Naive B cell (primary cell): ENCODE measurements around the gene LARP4B. TPM values are rescaled to one million over a fixed set of nuclear protein-coding genes. Genes with fewer than 3 reads are reported as not detected.

ENCODE experiments used
- ATAC-seq, 2 donors: fragments of 150-1000 bp; cut with Tn5 transposase; 2 replicates each; pipeline ENCODE4 v1.10.0; 2021; ENCODE audit warnings: low read depth in 2 of 2, mild to moderate bottlenecking in 2 of 2, moderate library complexity in 2 of 2
- DNase-seq: peaks from one replicate; pipeline ENCODE4 v3.0.0; 2022
- H3K27ac Mint-ChIP-seq, 6 donors: one replicate each; pipeline ENCODE4 v1.8.0; 2020 to 2022; ENCODE audit warnings: mild to moderate bottlenecking in 6 of 6, mixed read lengths in 6 of 6, moderate library complexity in 5 of 6, inconsistent platforms in 2 of 6
- H3K27me3 Mint-ChIP-seq, 3 donors: one replicate each; pipeline ENCODE4 v1.8.0; 2021 to 2022; ENCODE audit warnings: mixed read lengths in 3 of 3, mild to moderate bottlenecking in 1 of 3
- H3K36me3 Mint-ChIP-seq, 2 donors: one replicate each; pipeline ENCODE4 v1.8.0; 2020 to 2022; ENCODE audit warnings: mixed read lengths in 2 of 2, inconsistent platforms in 1 of 2, mild to moderate bottlenecking in 1 of 2
- H3K4me1 Mint-ChIP-seq, 3 donors: one replicate each; pipeline ENCODE4 v1.8.0; 2020 to 2022; ENCODE audit warnings: mixed read lengths in 3 of 3, inconsistent platforms in 1 of 3, mild to moderate bottlenecking in 1 of 3, moderate library complexity in 1 of 3
- H3K4me3 Mint-ChIP-seq, 8 donors: one replicate each; pipeline ENCODE4 v1.8.0; 2020 to 2022; ENCODE audit warnings: mild to moderate bottlenecking in 8 of 8, mixed read lengths in 8 of 8, moderate library complexity in 8 of 8, inconsistent platforms in 2 of 8
- H3K9me3 Mint-ChIP-seq, 7 donors: one replicate each; pipeline ENCODE4 v1.8.0; 2020 to 2022; ENCODE audit warnings: mixed read lengths in 7 of 7, mild to moderate bottlenecking in 5 of 7, inconsistent platforms in 2 of 7, moderate library complexity in 1 of 7
- polyA plus RNA-seq, 6 donors: library from polyadenylated mRNA; unstranded; fragments of 300-500 nt; fragmentation: Illumina TruSeq; gene quantifications; one replicate each; pipeline ENCODE4 v1.2.3, GENCODE V29; 2021; ENCODE audit warnings: low read depth in 6 of 6

Gene LARP4B
- polyA plus RNA-seq, 6 donors from 2014 or later: 19.3 to 42.8 (median 33.1) TPM

GRCh38 chr10:822197-822596 lies 109.3 kb downstream of the LARP4B start:
- Mint-ChIP-seq H3K27ac (peak overlapping the region in 5 of 6 donors; percentile 47 to 93 (median 92)), H3K27me3 (no peaks in the 10 kb centered on the region), H3K4me1 (peaks cover 34 to 57% (median 39%) of the 10 kb centered on the region in 3 donors), H3K4me3 (peak overlapping the region in 1 of 8 donors; percentile 72), H3K36me3 (peaks cover 25 to 38% of the 10 kb centered on the region in 2 donors), H3K9me3 (no peaks in the 10 kb centered on the region)
- ATAC-seq (no peak), DNase-seq (no peak)

GRCh38 chr10:821322-821721 lies 110.2 kb downstream of the LARP4B start:
- DNase-seq (no peak), ATAC-seq (no peak)
- Mint-ChIP-seq H3K27ac (peak overlapping the region; percentile 2 to 90 (median 65)), H3K9me3 (no peaks in the 10 kb centered on the region), H3K36me3 (peaks cover 25 to 38% of the 10 kb centered on the region in 2 donors), H3K4me3 (no peak overlapping the region), H3K27me3 (no peaks in the 10 kb centered on the region), H3K4me1 (peaks cover 34 to 53% (median 36%) of the 10 kb centered on the region in 3 donors)

GRCh38 chr10:819816-820215 lies 111.7 kb downstream of the LARP4B start:
- Mint-ChIP-seq H3K9me3 (no peaks in the 10 kb centered on the region), H3K36me3 (peaks cover 25 to 34% of the 10 kb centered on the region in 2 donors), H3K4me1 (peaks cover 34 to 50% (median 36%) of the 10 kb centered on the region in 3 donors), H3K27ac (peak overlapping the region in 2 of 6 donors; percentile 37 to 69), H3K4me3 (no peak overlapping the region), H3K27me3 (no peaks in the 10 kb centered on the region)
- ATAC-seq: no peak
- no peak for DNase-seq

DNA sequence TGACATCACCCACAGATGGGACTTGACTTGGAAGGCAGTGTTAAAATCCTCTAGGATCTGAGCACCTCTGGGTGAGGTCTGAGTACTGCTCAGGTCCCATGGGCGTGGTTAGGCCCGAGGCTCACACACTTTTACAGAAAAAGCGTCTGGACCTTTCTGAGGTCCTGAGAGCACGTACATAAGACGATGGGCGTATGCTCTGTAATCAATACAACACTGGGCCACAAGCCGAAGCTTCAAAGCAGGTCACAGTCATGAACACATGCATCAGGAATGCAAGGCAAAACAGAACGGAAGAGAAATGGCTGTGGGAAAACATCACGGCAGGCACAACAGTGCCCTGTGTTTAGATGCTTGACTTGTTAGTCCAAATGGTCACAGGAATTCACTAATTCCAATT lies 112.2 kb downstream of the LARP4B start:
- no peak overlapping the region for H3K4me3 Mint-ChIP-seq
- H3K4me1 Mint-ChIP-seq: peaks cover 34 to 50% (median 36%) of the 10 kb centered on the region in 3 donors
- ATAC-seq: no peak
- peaks cover 27 to 34% of the 10 kb centered on the region in 2 donors for H3K36me3 Mint-ChIP-seq
- DNase-seq: no peak
- H3K27me3 Mint-ChIP-seq: no peaks in the 10 kb centered on the region
- H3K27ac Mint-ChIP-seq: peak overlapping the region in 3 of 6 donors; percentile 16 to 77 (median 61)
- no peaks in the 10 kb centered on the region for H3K9me3 Mint-ChIP-seq

GRCh38 chr10:818526-819220 lies 112.8 kb downstream of the LARP4B start:
- Mint-ChIP-seq H3K27me3 (no peaks in the 10 kb centered on the region), H3K4me1 (peaks cover 30 to 44% (median 32%) of the 10 kb centered on the region in 3 donors), H3K9me3 (no peaks in the 10 kb centered on the region), H3K27ac (peak overlapping the region in 1 of 6 donors; percentile 61), H3K4me3 (no peak overlapping the region), H3K36me3 (peaks cover 25 to 34% of the 10 kb centered on the region in 2 donors)
- ATAC-seq (no peak), DNase-seq (no peak)

DNA sequence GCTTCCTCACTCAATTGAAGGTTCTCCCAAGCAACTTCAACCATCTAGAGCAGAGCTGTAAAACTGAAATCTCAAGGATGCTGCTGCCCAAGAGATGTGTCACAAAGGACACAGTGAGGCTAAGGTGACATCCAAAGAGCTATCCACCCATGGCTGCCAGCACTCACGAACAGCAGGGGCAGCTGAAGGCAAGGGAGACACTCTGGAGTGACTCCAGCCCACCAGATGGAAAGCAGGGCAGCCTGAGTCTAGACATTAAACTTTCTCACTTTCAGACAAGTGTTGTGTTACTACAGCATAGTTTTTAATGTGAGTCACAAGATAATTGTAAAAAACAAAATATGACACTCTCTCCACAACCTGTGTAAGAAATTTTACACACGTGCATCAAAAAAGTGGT lies 113.5 kb downstream of the LARP4B start:
- H3K4me1 Mint-ChIP-seq: peaks cover 23 to 37% (median 25%) of the 10 kb centered on the region in 3 donors
- H3K27me3 Mint-ChIP-seq: no peaks in the 10 kb centered on the region
- no peak for ATAC-seq
- H3K9me3 Mint-ChIP-seq: no peaks in the 10 kb centered on the region
- peak overlapping the region in 3 of 6 donors; percentile 59 to 63 (median 61) for H3K27ac Mint-ChIP-seq
- no peak overlapping the region for H3K4me3 Mint-ChIP-seq
- H3K36me3 Mint-ChIP-seq: peaks cover 20 to 34% of the 10 kb centered on the region in 2 donors
- DNase-seq: no peak

DNA sequence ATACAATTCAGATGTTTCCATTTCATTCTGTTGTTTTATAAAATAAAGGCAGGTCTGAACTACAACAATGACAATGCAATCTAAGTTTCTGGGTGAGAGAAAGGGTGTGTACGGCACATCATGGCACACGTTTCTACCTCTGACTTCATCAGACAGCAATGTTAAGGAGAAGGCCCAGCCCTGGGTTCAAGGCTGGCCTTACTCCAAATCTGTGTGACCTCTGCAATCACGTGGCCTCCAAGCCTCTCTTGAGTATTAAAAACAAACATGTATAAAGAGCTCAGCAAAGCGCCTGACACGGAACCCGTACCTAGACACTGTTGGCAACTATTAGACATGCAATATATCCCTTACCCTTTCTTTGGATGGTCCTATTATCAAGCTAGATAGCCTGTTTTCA lies 114.1 kb downstream of the LARP4B start:
- Mint-ChIP-seq H3K27me3 (no peaks in the 10 kb centered on the region), H3K36me3 (peaks cover 19 to 34% of the 10 kb centered on the region in 2 donors), H3K4me1 (peaks cover 17 to 31% (median 19%) of the 10 kb centered on the region in 3 donors), H3K4me3 (no peak overlapping the region), H3K27ac (no peak overlapping the region), H3K9me3 (no peaks in the 10 kb centered on the region)
- DNase-seq (no peak), ATAC-seq (no peak)

- Mint-ChIP-seq H3K27me3 (no peaks in the 10 kb centered on the region), H3K27ac (no peak overlapping the region), H3K9me3 (no peaks in the 10 kb centered on the region), H3K4me3 (no peak overlapping the region), H3K36me3 (peaks cover 19 to 34% of the 10 kb centered on the region in 2 donors), H3K4me1 (peaks cover 13 to 27% (median 15%) of the 10 kb centered on the region in 3 donors)
- ATAC-seq (no peak), DNase-seq (no peak)
Measured at GRCh38 chr10:816958-817357, 114.5 kb downstream of the LARP4B start.

DNA sequence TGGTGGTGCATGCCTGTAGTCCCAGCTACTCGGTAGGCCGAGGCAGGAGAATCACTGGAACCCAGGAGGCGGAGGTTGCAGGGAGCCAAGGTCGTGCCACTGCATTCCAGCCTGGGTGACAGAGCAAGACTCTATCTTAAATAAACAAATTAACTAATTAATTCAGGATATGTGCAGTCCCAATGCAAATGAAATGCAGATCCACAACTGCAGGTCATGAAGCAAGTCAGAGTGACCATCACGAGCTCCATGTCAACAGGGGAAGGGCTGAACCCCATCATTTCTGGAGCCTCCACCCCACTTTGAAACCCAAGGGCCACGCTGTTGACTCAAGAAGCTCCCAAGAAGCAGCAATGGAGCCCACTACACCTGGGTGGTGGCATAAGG lies 115.4 kb downstream of the LARP4B start:
- H3K4me1 Mint-ChIP-seq: peaks cover 4 to 18% (median 8%) of the 10 kb centered on the region in 3 donors
- peaks cover 19 to 29% of the 10 kb centered on the region in 2 donors for H3K36me3 Mint-ChIP-seq
- peak overlapping the region in 1 of 6 donors; percentile 74 for H3K27ac Mint-ChIP-seq
- no peak for DNase-seq
- H3K4me3 Mint-ChIP-seq: no peak overlapping the region
- H3K27me3 Mint-ChIP-seq: no peaks in the 10 kb centered on the region
- H3K9me3 Mint-ChIP-seq: no peaks in the 10 kb centered on the region
- ATAC-seq: no peak

DNA sequence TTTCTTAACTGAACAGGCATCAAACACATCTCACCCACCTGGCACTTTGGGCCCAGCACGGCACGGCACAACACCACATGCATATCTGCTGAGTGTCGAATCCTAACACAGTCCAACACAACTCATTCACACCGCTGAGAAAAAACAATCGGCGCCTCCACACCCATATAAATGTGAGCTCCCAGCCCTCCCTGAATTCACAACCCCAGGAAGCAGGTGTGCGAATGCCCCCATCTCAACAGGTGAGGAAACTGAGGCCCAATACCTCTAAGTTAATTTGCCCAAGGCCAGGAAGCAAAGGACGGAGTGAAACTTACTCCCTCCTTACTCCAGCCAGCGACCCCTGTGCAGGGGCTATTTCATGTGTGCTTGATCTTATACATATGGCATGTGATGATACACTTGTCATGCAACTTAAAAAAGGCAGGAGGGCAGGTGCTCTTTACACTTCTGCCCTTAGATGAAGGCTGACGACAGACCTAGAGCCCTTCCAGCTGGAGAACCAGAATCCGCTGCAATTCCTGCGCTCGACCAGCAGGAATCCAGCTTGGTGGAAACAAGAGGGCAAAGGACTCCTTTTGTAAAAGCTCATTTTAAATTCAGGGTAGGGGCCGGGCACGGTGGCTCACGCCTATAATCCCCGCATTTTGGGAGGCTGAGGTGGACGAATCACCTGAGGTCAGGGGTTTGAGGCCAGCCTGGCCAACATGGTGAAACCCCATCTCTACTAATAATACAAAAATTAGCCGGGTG lies 116.0 kb downstream of the LARP4B start:
- DNase-seq: no peak
- ATAC-seq: no peak
- no peak overlapping the region for H3K27ac Mint-ChIP-seq
- H3K36me3 Mint-ChIP-seq: peaks cover 17 to 24% of the 10 kb centered on the region in 2 donors
- H3K9me3 Mint-ChIP-seq: no peaks in the 10 kb centered on the region
- H3K4me1 Mint-ChIP-seq: peaks cover 0 to 15% (median 7%) of the 10 kb centered on the region in 3 donors
- H3K27me3 Mint-ChIP-seq: no peaks in the 10 kb centered on the region
- H3K4me3 Mint-ChIP-seq: no peak overlapping the region

DNA sequence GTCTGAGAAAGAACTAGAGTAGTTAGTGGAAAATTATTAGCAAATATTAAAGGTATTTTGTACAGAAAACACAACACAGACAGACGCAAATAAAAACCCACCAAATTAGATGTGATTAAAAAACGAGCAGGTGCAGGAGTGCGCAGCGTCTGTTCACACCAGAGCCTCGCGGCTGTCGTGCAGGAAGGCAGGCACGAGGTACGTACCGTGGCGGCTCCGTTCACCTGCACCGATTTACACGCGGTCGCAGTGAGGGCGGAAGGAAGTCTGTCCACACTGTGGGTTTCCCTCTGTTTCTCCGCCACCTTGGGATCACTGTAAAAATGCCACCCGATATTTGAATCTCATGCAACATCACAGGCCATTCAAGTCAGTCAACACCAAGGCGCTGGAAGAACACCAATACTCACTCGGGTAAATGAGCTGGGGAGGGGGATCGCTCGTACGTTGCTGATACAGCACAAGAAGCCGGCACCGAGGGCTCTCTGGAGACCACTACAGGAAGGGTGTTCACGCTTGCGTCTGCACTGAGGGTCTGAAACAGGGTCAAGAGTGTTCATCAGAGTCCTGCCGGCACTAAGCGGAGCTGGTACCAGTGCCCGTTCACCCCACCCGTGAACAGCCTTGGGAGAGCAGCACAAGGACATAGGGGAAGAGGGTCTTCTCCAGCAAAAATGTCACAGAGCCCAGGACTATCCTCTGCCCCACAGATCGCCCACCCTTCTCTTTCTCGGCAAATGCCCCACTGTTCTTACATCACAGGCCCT lies 116.8 kb downstream of the LARP4B start:
- Mint-ChIP-seq H3K4me1 (peaks cover 0 to 15% (median 7%) of the 10 kb centered on the region in 3 donors), H3K4me3 (no peak overlapping the region), H3K27me3 (no peaks in the 10 kb centered on the region), H3K9me3 (no peaks in the 10 kb centered on the region), H3K36me3 (peaks cover 9 to 16% of the 10 kb centered on the region in 2 donors), H3K27ac (no peak overlapping the region)
- ATAC-seq (no peak), DNase-seq (no peak)

- Mint-ChIP-seq H3K27ac (peak overlapping the region in 1 of 6 donors; percentile 84), H3K9me3 (no peaks in the 10 kb centered on the region), H3K27me3 (no peaks in the 10 kb centered on the region), H3K4me3 (no peak overlapping the region), H3K4me1 (peaks cover 0 to 8% (median 3%) of the 10 kb centered on the region in 3 donors), H3K36me3 (peaks cover 6 to 17% of the 10 kb centered on the region in 2 donors)
- DNase-seq (no peak), ATAC-seq (no peak)
Measured at GRCh38 chr10:813286-813685, 118.2 kb downstream of the LARP4B start.

- Mint-ChIP-seq H3K27me3 (no peaks in the 10 kb centered on the region), H3K4me1 (peaks cover 0 to 6% (median under 1%) of the 10 kb centered on the region in 3 donors), H3K36me3 (peaks cover 6 to 22% of the 10 kb centered on the region in 2 donors), H3K27ac (no peak overlapping the region), H3K4me3 (no peak overlapping the region), H3K9me3 (no peaks in the 10 kb centered on the region)
- no peak for DNase-seq
- ATAC-seq: no peak
Measured at GRCh38 chr10:812787-813186, 118.7 kb downstream of the LARP4B start.
